Endodermal cell (in vitro differentiated cells): Measurements from ENCODE around the gene SMG6. TPM values are rescaled to one million over a fixed set of nuclear protein-coding genes. Genes with fewer than 3 reads are reported as not detected.

Source experiments
- DNase-seq: peaks from one replicate; pipeline ENCODE4 v3.0.0-alpha.2; 2017
- H3K27ac ChIP-seq: 2 replicates; pipeline ENCODE4 v1.5.1; 2013; ENCODE audit warnings: mild to moderate bottlenecking, low read depth, low read length, moderate library complexity
- H3K27me3 ChIP-seq: 2 replicates; pipeline ENCODE4 v1.6.1; 2013; ENCODE audit warnings: mild to moderate bottlenecking, low read length, moderate library complexity; ENCODE audit not compliant: insufficient read depth, control insufficient read depth, poor library complexity, severe bottlenecking
- H3K36me3 ChIP-seq: 2 replicates; pipeline ENCODE4 v1.7.0; 2013; ENCODE audit warnings: mild to moderate bottlenecking, low read length, moderate library complexity; ENCODE audit not compliant: control insufficient read depth, insufficient read depth
- H3K4me1 ChIP-seq: one replicate; pipeline ENCODE4 v1.7.0; 2013; ENCODE audit warnings: low read length; ENCODE audit not compliant: control insufficient read depth, insufficient read depth
- H3K4me3 ChIP-seq: 2 replicates; pipeline ENCODE4 v1.5.1; 2013; ENCODE audit warnings: mild to moderate bottlenecking, low read length, moderate library complexity
- H3K9ac ChIP-seq: 2 replicates; pipeline ENCODE4 v1.6.1; 2013; ENCODE audit warnings: mild to moderate bottlenecking, low read length, moderate library complexity; ENCODE audit not compliant: poor library complexity, severe bottlenecking; ENCODE audit errors: extremely low read depth
- H3K9me3 ChIP-seq: 2 replicates; pipeline ENCODE4 v1.6.1; 2013; ENCODE audit warnings: mild to moderate bottlenecking, low read length, moderate library complexity; ENCODE audit not compliant: control insufficient read depth
- H3K27ac Mint-ChIP-seq: 2 replicates; pipeline ENCODE4 v1.8.0; 2020; ENCODE audit warnings: mixed read lengths
- H3K27me3 Mint-ChIP-seq: 2 replicates; pipeline ENCODE4 v1.8.0; 2021; ENCODE audit warnings: mild to moderate bottlenecking, mixed read lengths; ENCODE audit not compliant: insufficient read depth
- H3K36me3 Mint-ChIP-seq: 2 replicates; pipeline ENCODE4 v1.8.0; 2020; ENCODE audit warnings: low read depth, mixed read lengths
- H3K4me1 Mint-ChIP-seq: 2 replicates; pipeline ENCODE4 v1.8.0; 2020; ENCODE audit warnings: mixed read lengths
- H3K4me3 Mint-ChIP-seq: 2 replicates; pipeline ENCODE4 v1.8.0; 2020; ENCODE audit warnings: mild to moderate bottlenecking, moderate library complexity, mixed read lengths
- H3K9me3 Mint-ChIP-seq: 2 replicates; pipeline ENCODE4 v1.8.0; 2020; ENCODE audit warnings: mild to moderate bottlenecking, mixed read lengths
- WGBS, 2 experiments: methylation state at CpG; one replicate each; pipeline versions ENCODE4 v1.1.5 to v1.1.7; 2013; ENCODE audit warnings: missing lambda C conversion rate in 2 of 2, mixed read lengths in 1 of 2; ENCODE audit not compliant: insufficient coverage in 1 of 2, insufficient read length in 1 of 2; 5-methylcytosine and 5-hydroxymethylcytosine counted together
- total RNA-seq, 2 donors: library from RNA; stranded (reverse); fragmentation: NEBNext Ultra II Directional in 1 of 2; extraction: Animal tissue kit (Norgen Biotek cat#: 25700) in 1 of 2; gene quantifications; 2 replicates in 1 of 2; 3 replicates in 1 of 2; pipeline ENCODE4 v1.2.1, GENCODE V29; 2021
- TF ChIP-seq, protein P1 (sequence below): fragments of 200-600 bp; sonication (generic); conservative IDR thresholded peaks from 2 replicates; pipeline ENCODE4 v1.5.0; 2021; ENCODE audit warnings: antibody characterized with exemption, mild to moderate bottlenecking

The SMG6 gene
- total RNA-seq, 2 donors from 2014 or later: 44.3 to 56.7 TPM

DNA sequence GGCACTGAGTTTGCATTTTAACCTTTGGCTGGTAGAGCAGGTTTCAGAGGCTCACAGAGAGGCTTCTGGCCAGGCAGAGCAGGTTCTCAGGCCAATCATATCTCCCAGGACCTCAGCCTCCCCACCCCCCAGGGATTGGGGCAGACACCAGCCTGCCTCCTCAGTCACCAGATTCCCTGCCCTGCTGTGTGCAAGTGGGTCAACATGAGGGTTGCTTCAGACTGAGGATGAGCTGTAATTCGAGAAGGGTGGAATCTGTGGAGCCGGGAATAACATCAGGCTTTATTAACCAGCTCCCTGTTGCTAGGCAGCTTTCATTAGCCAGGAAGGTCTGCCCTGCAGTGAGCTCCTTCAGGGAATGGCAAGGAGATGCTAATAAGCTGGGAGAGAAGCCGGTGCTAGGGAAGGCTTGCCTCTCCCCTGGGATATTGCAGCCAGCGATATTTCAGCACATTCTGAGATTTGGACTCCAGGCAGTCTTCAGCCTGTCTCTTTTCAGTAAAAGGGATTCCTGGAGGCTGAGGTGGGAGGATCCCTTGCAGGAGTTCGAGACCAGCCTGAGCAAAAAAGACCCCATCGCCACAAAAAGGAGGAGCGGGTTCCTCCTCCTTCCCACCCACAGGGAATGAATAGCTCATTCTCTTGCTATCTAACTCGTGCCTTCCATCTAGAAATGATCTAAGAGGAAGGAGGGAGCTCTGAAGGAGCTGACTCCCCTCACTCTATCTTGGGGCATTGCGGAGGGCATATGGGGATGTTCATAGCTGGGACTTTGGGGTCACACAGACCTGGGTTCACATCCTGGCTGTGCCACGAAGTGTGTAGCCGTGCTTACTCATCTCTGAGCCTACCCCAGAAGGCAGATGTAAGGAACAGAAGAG is 44.5 kb upstream of the SMG6 start:
- Mint-ChIP-seq H3K4me1 (peaks cover 12% of the 10 kb centered on the region), H3K36me3 (peaks cover 28% of the 10 kb centered on the region), H3K27ac (peak overlapping the region; percentile 93), H3K27me3 (no peaks in the 10 kb centered on the region), H3K4me3 (peak overlapping the region; percentile 26), H3K9me3 (no peaks in the 10 kb centered on the region)
- TF ChIP-seq, protein P1, sequence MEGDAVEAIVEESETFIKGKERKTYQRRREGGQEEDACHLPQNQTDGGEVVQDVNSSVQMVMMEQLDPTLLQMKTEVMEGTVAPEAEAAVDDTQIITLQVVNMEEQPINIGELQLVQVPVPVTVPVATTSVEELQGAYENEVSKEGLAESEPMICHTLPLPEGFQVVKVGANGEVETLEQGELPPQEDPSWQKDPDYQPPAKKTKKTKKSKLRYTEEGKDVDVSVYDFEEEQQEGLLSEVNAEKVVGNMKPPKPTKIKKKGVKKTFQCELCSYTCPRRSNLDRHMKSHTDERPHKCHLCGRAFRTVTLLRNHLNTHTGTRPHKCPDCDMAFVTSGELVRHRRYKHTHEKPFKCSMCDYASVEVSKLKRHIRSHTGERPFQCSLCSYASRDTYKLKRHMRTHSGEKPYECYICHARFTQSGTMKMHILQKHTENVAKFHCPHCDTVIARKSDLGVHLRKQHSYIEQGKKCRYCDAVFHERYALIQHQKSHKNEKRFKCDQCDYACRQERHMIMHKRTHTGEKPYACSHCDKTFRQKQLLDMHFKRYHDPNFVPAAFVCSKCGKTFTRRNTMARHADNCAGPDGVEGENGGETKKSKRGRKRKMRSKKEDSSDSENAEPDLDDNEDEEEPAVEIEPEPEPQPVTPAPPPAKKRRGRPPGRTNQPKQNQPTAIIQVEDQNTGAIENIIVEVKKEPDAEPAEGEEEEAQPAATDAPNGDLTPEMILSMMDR: no peak
- peak overlapping the region; percentile 91 for H3K27ac ChIP-seq
- 33 to 34% methylated on average over 4 to 11 of the region's 11 CpGs for WGBS, 2 experiments
- no peaks in the 10 kb centered on the region for H3K9me3 ChIP-seq
- H3K27me3 ChIP-seq: no peaks in the 10 kb centered on the region
- peak overlapping the region; percentile 48 for H3K4me3 ChIP-seq
- H3K9ac ChIP-seq: peak overlapping the region; percentile 36
- peak; percentile 99 for DNase-seq
- peaks cover 17% of the 10 kb centered on the region for H3K36me3 ChIP-seq
- H3K4me1 ChIP-seq: peaks cover 5% of the 10 kb centered on the region

DNA sequence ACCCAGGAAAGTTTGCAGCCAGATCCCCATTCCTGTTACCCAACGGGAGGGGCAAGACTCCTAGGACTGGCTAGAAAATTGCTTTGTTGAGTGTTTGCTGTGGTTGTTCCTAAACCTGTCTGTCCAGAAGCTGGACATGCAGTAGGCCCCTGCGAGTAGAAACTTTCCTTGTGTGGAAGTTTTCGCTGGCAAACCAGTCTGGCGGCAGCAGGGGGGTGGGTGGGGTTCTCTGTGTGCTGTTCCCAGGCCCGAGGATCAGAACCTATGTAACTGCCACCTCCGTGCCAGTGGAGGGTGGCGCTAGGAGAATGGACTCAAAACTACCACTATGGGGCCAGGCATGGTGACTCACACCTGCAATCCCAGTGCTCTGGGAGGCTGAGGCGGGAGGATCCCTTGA is 42.9 kb upstream of the SMG6 start:
- no peaks in the 10 kb centered on the region for H3K9me3 Mint-ChIP-seq
- H3K27ac ChIP-seq: no peak overlapping the region
- no peak overlapping the region for H3K27ac Mint-ChIP-seq
- H3K36me3 Mint-ChIP-seq: peaks cover 34% of the 10 kb centered on the region
- no peak overlapping the region for H3K4me3 ChIP-seq
- H3K4me3 Mint-ChIP-seq: no peak overlapping the region
- H3K27me3 ChIP-seq: no peaks in the 10 kb centered on the region
- TF ChIP-seq, protein P1: no peak
- WGBS, 2 experiments: 94 to 98% methylated on average over 6 to 8 of the region's 8 CpGs
- no peaks in the 10 kb centered on the region for H3K9me3 ChIP-seq
- no peaks in the 10 kb centered on the region for H3K27me3 Mint-ChIP-seq
- peaks cover 12% of the 10 kb centered on the region for H3K4me1 Mint-ChIP-seq
- no peak overlapping the region for H3K9ac ChIP-seq
- no peak for DNase-seq
- H3K36me3 ChIP-seq: peaks cover 22% of the 10 kb centered on the region
- H3K4me1 ChIP-seq: peaks cover 5% of the 10 kb centered on the region

DNA sequence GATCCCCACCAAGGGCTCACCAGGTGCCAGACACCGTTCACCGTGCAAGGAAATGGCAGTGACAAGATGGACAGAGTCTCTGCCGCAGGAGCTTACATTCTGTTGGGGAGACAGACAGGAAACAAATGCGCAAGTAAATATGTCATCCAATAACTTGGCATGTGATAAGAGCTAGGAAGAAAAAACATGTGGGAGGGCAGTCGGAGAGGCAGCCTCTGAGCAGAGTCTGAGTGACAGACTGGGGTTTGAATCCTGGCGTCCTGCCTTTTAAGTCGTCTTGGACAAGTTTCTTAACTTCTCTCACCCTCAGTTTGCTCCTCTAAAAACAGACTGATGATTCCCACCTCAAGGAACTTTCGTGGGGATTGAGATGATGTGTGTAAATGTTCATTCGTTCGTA is 40.9 kb upstream of the SMG6 start:
- H3K27me3 ChIP-seq: no peaks in the 10 kb centered on the region
- Mint-ChIP-seq H3K27me3 (no peaks in the 10 kb centered on the region), H3K9me3 (no peaks in the 10 kb centered on the region), H3K36me3 (peaks cover 35% of the 10 kb centered on the region), H3K4me3 (no peak overlapping the region), H3K27ac (no peak overlapping the region), H3K4me1 (peaks cover 12% of the 10 kb centered on the region)
- no peaks in the 10 kb centered on the region for H3K9me3 ChIP-seq
- no peak for DNase-seq
- peaks cover 24% of the 10 kb centered on the region for H3K36me3 ChIP-seq
- WGBS, 2 experiments: 96 to 97% methylated on average over 6 to 10 of the region's 10 CpGs
- no peak overlapping the region for H3K27ac ChIP-seq
- peaks cover 5% of the 10 kb centered on the region for H3K4me1 ChIP-seq
- TF ChIP-seq, protein P1: no peak
- H3K9ac ChIP-seq: no peak overlapping the region
- H3K4me3 ChIP-seq: no peak overlapping the region
